Measurements from ENCODE around the gene TCF12.

Gene TCF12

DNA sequence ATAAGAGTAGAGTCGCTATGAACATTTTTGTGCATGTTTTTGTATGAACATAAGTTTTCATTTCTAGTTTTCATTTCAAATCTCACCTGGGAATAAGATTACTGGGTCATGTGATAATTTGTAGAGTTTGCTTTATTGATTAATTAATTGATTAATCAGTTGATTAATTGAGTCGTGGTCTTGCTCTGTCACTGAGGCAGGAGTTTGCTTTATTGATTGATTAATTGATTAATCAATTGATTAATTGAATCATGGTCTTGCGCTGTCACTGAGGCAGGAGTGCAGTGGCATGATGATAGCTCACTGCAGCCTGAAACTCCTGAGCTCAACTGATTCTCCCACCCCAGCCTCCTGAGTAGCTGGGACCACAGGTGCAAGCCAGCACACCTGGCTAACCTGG lies 111.6 kb downstream of the TCF12 start:
- H3K4me3 ChIP-seq (ENCODE audit: control insufficient read depth, low read depth, low read length): no peak overlapping the region
- TF ChIP-seq, protein P1, sequence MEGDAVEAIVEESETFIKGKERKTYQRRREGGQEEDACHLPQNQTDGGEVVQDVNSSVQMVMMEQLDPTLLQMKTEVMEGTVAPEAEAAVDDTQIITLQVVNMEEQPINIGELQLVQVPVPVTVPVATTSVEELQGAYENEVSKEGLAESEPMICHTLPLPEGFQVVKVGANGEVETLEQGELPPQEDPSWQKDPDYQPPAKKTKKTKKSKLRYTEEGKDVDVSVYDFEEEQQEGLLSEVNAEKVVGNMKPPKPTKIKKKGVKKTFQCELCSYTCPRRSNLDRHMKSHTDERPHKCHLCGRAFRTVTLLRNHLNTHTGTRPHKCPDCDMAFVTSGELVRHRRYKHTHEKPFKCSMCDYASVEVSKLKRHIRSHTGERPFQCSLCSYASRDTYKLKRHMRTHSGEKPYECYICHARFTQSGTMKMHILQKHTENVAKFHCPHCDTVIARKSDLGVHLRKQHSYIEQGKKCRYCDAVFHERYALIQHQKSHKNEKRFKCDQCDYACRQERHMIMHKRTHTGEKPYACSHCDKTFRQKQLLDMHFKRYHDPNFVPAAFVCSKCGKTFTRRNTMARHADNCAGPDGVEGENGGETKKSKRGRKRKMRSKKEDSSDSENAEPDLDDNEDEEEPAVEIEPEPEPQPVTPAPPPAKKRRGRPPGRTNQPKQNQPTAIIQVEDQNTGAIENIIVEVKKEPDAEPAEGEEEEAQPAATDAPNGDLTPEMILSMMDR (IDR thresholded peaks at IDR 0.05; ENCODE audit: control insufficient read depth, insufficient read depth, low read depth, low read length, missing control alignments): no peak
- DNase-seq (ENCODE audit: low read depth): no peak

DNA sequence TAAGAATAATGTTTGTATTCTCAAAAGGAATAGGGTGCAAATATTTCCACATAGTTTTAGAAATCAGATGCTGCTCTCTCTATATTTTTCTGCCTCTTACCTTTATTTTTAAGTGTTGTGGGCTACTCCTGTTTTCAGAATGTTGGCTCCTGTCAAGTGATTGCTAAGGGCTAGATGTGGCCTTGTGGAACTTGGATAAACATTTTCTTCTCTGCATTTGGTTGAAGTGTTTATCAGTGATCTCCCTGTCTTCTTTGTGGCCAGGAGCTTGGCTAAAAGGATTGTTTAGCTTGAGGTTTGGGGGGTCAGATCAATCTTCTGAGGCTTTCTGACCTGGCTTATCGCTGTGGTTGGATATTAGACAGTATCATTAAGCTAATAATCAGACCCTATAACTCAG lies 112.6 kb downstream of the TCF12 start:
- DNase-seq (ENCODE audit: low read depth): no peak

DNA sequence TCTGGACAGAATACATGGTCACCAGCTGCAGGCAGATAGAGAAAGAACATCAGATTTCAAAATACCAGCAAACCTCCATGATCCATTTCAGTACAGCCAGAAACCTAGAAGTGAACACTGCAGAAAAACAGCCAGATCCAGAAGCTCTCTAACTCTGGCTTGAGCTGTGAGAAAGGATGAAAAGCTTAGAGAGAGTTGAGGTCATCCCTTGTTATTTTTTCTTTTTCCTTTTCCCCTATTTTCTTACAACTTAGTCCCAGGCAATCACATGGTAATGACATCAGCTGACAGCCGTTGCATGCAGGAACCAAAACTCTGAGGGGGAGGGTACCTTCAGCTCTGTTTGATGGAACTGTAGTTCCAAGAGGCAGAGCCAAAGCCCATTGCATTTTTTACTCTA lies 113.2 kb downstream of the TCF12 start:
- H3K4me3 ChIP-seq (ENCODE audit: control insufficient read depth, low read depth, low read length): no peak overlapping the region
- TF ChIP-seq, protein P1 (IDR thresholded peaks at IDR 0.05; ENCODE audit: control insufficient read depth, insufficient read depth, low read depth, low read length, missing control alignments): no peak
- no peak for DNase-seq (ENCODE audit: low read depth)

More for the DNA sequence above, 112.6 kb downstream of the TCF12 start:
- H3K4me3 ChIP-seq (ENCODE audit: control insufficient read depth, low read depth, low read length): no peak overlapping the region
- TF ChIP-seq, protein P1 (IDR thresholded peaks at IDR 0.05; ENCODE audit: control insufficient read depth, insufficient read depth, low read depth, low read length, missing control alignments): no peak

DNA sequence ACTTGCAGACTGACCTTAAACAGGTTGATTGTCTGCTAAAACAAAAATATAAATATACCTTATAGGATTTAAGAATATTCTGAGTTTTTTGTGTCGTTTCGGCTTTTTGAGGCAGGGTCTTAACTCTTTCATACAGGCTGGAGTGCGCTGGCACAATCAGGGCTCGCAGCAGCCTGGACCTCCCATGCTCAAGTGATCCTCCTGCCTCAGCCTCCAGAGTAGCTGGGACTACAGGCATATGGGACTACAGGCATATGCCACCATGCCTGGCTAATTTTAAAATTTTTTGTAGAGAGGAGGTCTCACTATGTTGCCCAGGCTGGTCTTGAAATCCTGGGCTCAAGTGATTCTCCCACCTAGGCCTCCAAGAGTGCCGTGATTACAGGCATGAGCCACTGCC lies 113.9 kb downstream of the TCF12 start:
- DNase-seq (ENCODE audit: low read depth): no peak
- TF ChIP-seq, protein P1 (IDR thresholded peaks at IDR 0.05; ENCODE audit: control insufficient read depth, insufficient read depth, low read depth, low read length, missing control alignments): no peak
- H3K4me3 ChIP-seq (ENCODE audit: control insufficient read depth, low read depth, low read length): no peak overlapping the region

DNA sequence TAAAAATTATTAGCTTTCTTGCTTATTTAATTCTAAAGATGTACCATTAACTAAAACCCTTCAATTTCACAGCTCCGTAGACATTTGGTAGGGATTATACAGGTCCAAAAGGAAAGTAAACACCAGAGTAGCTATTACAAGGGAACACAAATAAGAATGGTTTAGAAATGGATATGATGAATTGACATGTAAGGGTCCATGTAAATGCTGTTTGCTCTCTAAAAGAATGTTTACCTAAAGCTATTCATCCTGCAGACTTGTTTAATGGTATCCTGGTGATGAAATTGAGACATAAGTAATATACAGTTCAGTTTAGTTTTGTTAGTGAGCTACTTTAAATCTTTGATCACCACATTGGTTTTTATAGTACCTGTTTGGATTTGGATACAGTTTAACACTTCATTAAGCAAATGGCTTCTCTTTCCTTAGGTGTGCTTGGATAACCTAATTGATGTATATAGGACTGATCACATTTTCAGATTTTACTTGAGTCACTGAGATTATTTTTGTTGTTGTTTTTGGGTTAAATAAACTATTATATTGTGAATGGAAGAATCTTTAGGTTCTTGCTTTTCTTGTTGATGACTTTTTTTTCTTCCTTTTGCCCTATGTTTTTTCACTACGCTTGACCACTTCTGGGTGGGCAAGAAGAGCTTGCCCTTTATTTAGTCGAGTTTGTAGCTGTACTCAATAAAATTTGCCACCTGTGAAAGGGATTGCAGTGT lies 115.4 kb downstream of the TCF12 start:
- DNase-seq (ENCODE audit: low read depth): no peak
- TF ChIP-seq, protein P1 (IDR thresholded peaks at IDR 0.05; ENCODE audit: control insufficient read depth, insufficient read depth, low read depth, low read length, missing control alignments): no peak
- H3K4me3 ChIP-seq (ENCODE audit: control insufficient read depth, low read depth, low read length): no peak overlapping the region

DNA sequence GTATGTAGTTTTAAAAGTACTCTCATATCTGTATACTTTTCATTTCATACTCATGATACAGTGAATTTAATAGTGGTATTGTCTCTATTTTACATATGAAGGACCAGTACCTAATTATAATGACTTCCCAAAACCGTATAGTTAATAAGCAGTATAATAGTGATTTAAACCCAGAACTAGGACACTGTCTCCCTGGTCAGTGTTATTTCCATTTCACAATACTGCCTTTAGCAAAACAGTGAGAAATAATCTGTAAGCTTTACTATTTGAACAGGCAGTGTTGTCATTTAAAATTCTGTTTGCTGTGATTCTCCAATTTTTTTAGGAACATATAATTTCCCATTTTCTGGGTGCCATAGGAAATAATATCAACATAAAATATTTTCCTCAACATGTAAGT lies 116.2 kb downstream of the TCF12 start:
- TF ChIP-seq, protein P1 (IDR thresholded peaks at IDR 0.05; ENCODE audit: control insufficient read depth, insufficient read depth, low read depth, low read length, missing control alignments): no peak
- no peak for DNase-seq (ENCODE audit: low read depth)
- no peak overlapping the region for H3K4me3 ChIP-seq (ENCODE audit: control insufficient read depth, low read depth, low read length)

Data from AG09309 (cell line).